ENCODE measurements around the gene IER5. TPM values are rescaled to one million over a fixed set of nuclear protein-coding genes. Genes with fewer than 3 reads are reported as not detected.

Gene IER5
- total and polyA plus RNA-seq, 2 of the 13 experiments (the other 11 are each of a cell fraction or from before 2014, with no cell fraction given): 2.5 to 3.5 TPM

DNA sequence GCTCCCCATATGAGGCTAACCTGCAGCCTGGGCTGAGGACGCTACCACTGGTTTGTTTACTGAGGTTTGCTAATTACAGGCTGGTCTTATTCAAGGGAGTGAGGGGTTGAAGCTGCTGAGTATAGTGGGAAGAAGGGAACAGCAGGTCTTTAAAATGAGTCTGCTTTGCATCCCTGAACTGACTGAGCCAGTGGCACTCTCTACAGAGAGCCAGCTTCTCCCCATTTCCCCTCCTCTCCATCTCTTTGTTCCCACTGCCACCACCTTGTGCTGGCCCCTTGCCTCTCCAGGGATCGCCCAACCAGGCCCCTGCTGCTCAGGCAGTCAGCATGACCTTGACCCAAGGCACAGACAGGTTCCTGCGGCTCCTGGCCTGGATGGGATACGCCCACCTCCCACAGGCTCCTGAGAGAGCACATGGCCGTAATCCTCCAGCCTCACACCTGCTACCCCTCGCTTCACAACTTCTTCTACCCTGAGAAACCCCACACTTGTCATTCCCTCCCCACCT is 45.0 kb downstream of the IER5 start (continued):
- no peak for TF ChIP-seq ZBTB43 (CRISPR knock-in tag; conservative IDR thresholded peaks at IDR 0.05)
- TF ChIP-seq, protein P1, sequence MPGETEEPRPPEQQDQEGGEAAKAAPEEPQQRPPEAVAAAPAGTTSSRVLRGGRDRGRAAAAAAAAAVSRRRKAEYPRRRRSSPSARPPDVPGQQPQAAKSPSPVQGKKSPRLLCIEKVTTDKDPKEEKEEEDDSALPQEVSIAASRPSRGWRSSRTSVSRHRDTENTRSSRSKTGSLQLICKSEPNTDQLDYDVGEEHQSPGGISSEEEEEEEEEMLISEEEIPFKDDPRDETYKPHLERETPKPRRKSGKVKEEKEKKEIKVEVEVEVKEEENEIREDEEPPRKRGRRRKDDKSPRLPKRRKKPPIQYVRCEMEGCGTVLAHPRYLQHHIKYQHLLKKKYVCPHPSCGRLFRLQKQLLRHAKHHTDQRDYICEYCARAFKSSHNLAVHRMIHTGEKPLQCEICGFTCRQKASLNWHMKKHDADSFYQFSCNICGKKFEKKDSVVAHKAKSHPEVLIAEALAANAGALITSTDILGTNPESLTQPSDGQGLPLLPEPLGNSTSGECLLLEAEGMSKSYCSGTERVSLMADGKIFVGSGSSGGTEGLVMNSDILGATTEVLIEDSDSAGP (CRISPR knock-in tag; IDR thresholded peaks at IDR 0.05; ENCODE audit: borderline replicate concordance): peak; percentile 45; the same call in 1 of the 2 replicates
- no peak for TF ChIP-seq SAFB2 (CRISPR knock-in tag; IDR thresholded peaks at IDR 0.05; ENCODE audit: borderline replicate concordance, low read depth)
- TF ChIP-seq BCL3 (CRISPR knock-in tag; IDR thresholded peaks at IDR 0.05): no peak
- peak; percentile 57; the same call in 1 of the 2 replicates for TF ChIP-seq KDM5B (CRISPR knock-in tag; IDR thresholded peaks at IDR 0.05; ENCODE audit: borderline replicate concordance)
- no peak for TF ChIP-seq NFE2L2 (IDR thresholded peaks at IDR 0.05; ENCODE audit: low read length)
- no peak for TF ChIP-seq WIZ (CRISPR knock-in tag; IDR thresholded peaks at IDR 0.05)
- TF ChIP-seq ZNF543 (CRISPR knock-in tag; IDR thresholded peaks at IDR 0.05): no peak
- peak; percentile 41; the same call in 1 of the 2 replicates for TF ChIP-seq SSRP1 (CRISPR knock-in tag; IDR thresholded peaks at IDR 0.05)
- TF ChIP-seq, protein P2, sequence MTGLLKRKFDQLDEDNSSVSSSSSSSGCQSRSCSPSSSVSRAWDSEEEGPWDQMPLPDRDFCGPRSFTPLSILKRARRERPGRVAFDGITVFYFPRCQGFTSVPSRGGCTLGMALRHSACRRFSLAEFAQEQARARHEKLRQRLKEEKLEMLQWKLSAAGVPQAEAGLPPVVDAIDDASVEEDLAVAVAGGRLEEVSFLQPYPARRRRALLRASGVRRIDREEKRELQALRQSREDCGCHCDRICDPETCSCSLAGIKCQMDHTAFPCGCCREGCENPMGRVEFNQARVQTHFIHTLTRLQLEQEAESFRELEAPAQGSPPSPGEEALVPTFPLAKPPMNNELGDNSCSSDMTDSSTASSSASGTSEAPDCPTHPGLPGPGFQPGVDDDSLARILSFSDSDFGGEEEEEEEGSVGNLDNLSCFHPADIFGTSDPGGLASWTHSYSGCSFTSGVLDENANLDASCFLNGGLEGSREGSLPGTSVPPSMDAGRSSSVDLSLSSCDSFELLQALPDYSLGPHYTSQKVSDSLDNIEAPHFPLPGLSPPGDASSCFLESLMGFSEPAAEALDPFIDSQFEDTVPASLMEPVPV (CRISPR knock-in tag; IDR thresholded peaks at IDR 0.05): 0 out of 2 replicates have a peak, but pooled peaks have one; percentile 21
- TF ChIP-seq, protein P3, sequence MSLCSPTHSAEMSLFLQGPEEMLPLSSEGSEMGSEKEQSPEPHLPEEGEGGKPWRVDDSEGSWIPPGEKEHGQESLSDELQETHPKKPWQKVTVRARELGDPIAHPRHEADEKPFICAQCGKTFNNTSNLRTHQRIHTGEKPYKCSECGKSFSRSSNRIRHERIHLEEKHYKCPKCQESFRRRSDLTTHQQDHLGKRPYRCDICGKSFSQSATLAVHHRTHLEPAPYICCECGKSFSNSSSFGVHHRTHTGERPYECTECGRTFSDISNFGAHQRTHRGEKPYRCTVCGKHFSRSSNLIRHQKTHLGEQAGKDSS (CRISPR knock-in tag; IDR thresholded peaks at IDR 0.05; ENCODE audit: borderline replicate concordance, low read depth): no peak
- TF ChIP-seq RARG (CRISPR knock-in tag; IDR thresholded peaks at IDR 0.05; ENCODE audit: low read depth): no peak
- TF ChIP-seq PBX3 (CRISPR knock-in tag; IDR thresholded peaks at IDR 0.05; ENCODE audit: borderline replicate concordance): no peak
- peak in 1 of 2 experiments; percentile 64; a peak in 2 of 4 replicates for TF ChIP-seq KLF16 (CRISPR knock-in tag; IDR thresholded peaks at IDR 0.05)
- no peak for TF ChIP-seq JUNB (CRISPR knock-in tag; IDR thresholded peaks at IDR 0.05; ENCODE audit: borderline replicate concordance)
- TF ChIP-seq MXI1 (IDR thresholded peaks at IDR 0.05; ENCODE audit: borderline replicate concordance, low read depth, low read length): peak; percentile 58; the same call in 1 of the 3 replicates
- no peak for TF ChIP-seq ZNF550 (CRISPR knock-in tag; IDR thresholded peaks at IDR 0.05; ENCODE audit: borderline replicate concordance)
- TF ChIP-seq ZNF264 (CRISPR knock-in tag; IDR thresholded peaks at IDR 0.05): 0 out of 2 replicates have a peak, but pooled peaks have one; percentile 16
- TF ChIP-seq, protein P4, sequence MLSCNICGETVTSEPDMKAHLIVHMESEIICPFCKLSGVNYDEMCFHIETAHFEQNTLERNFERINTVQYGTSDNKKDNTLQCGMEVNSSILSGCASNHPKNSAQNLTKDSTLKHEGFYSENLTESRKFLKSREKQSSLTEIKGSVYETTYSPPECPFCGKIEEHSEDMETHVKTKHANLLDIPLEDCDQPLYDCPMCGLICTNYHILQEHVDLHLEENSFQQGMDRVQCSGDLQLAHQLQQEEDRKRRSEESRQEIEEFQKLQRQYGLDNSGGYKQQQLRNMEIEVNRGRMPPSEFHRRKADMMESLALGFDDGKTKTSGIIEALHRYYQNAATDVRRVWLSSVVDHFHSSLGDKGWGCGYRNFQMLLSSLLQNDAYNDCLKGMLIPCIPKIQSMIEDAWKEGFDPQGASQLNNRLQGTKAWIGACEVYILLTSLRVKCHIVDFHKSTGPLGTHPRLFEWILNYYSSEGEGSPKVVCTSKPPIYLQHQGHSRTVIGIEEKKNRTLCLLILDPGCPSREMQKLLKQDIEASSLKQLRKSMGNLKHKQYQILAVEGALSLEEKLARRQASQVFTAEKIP (CRISPR knock-in tag; IDR thresholded peaks at IDR 0.05; ENCODE audit: borderline replicate concordance): no peak
